Endothelial cell (in vitro differentiated cells): ENCODE data around the gene TROAP. TPM values are rescaled to one million over a fixed set of nuclear protein-coding genes. Genes with fewer than 3 reads are reported as not detected.

ENCODE experiments used
- DNase-seq: peaks from one replicate; pipeline ENCODE4 v3.0.0; 2021; ENCODE audit warnings: low spot score
- H3K27ac Mint-ChIP-seq: one replicate; pipeline ENCODE4 v1.8.0; 2021; ENCODE audit warnings: mixed read lengths, inconsistent platforms; ENCODE audit not compliant: unreplicated experiment
- H3K27me3 Mint-ChIP-seq: one replicate; pipeline ENCODE4 v1.8.0; 2021; ENCODE audit warnings: mild to moderate bottlenecking, moderate library complexity, mixed read lengths, inconsistent platforms; ENCODE audit not compliant: unreplicated experiment
- H3K36me3 Mint-ChIP-seq: one replicate; pipeline ENCODE4 v1.8.0; 2021; ENCODE audit warnings: mild to moderate bottlenecking, low read depth, mixed read lengths, inconsistent platforms; ENCODE audit not compliant: unreplicated experiment
- H3K4me1 Mint-ChIP-seq: one replicate; pipeline ENCODE4 v1.8.0; 2021; ENCODE audit warnings: mild to moderate bottlenecking, mixed read lengths, inconsistent platforms; ENCODE audit not compliant: unreplicated experiment
- H3K4me3 Mint-ChIP-seq: one replicate; pipeline ENCODE4 v1.8.0; 2021; ENCODE audit warnings: mild to moderate bottlenecking, mixed read lengths, inconsistent platforms; ENCODE audit not compliant: unreplicated experiment
- H3K9me3 Mint-ChIP-seq: one replicate; pipeline ENCODE4 v1.8.0; 2021; ENCODE audit warnings: mixed read lengths, inconsistent platforms; ENCODE audit not compliant: unreplicated experiment
- CTCF ChIP-seq: fragments of 200-600 bp; sonication (generic); IDR thresholded peaks from one replicate; pipeline ENCODE4 v1.5.0; 2021; ENCODE audit warnings: antibody characterized with exemption; ENCODE audit not compliant: unreplicated experiment
- total RNA-seq: library from RNA; stranded (reverse); fragmentation: NEBNext Ultra II Directional; extraction: Animal tissue kit (Norgen Biotek cat#: 25700); gene quantifications from one replicate; pipeline ENCODE4 v1.2.1, GENCODE V29; 2021; ENCODE audit not compliant: unreplicated experiment

TROAP gene
- total RNA-seq, 1 donor from 2014 or later = 12.4 TPM

- Mint-ChIP-seq H3K27ac (no peak overlapping the region), H3K4me1 (no peaks in the 10 kb centered on the region), H3K4me3 (no peak overlapping the region), H3K27me3 (no peaks in the 10 kb centered on the region), H3K36me3 (no peaks in the 10 kb centered on the region), H3K9me3 (no peaks in the 10 kb centered on the region)
- no peak for TF ChIP-seq CTCF
- DNase-seq = no peak
These were observed 36.6 kb downstream of the TROAP start for GRCh38 chr12:49359671-49360070.

GRCh38 chr12:49362077-49362476 is 39.0 kb downstream of the TROAP start:
- TF ChIP-seq CTCF = no peak
- Mint-ChIP-seq H3K27ac (no peak overlapping the region), H3K9me3 (no peaks in the 10 kb centered on the region), H3K36me3 (no peaks in the 10 kb centered on the region), H3K4me3 (no peak overlapping the region), H3K4me1 (peaks cover 7% of the 10 kb centered on the region), H3K27me3 (peaks cover 5% of the 10 kb centered on the region)
- no peak for DNase-seq

DNA sequence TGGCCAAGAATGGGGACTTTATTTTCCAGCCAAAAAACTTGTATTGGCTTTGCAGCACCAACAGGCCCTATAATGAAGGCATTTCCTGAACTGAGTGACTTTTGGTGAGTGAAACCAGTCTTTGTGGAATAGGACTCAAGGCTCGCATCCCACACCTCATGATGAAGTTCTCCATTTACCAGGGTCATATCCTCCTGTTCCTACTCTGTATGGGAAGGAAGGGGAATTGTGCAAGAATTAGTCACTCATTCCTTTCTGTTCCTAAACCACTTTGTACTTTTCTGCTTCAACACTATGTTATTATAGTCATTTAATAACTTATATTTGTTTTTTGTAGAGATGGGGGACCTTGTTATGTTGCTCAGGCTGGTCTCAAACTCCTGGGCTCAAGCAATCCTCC is 41.9 kb downstream of the TROAP start:
- Mint-ChIP-seq H3K36me3 (no peaks in the 10 kb centered on the region), H3K27me3 (peaks cover 6% of the 10 kb centered on the region), H3K4me3 (no peak overlapping the region), H3K4me1 (peaks cover 24% of the 10 kb centered on the region), H3K27ac (no peak overlapping the region), H3K9me3 (no peaks in the 10 kb centered on the region)
- no peak for TF ChIP-seq CTCF
- no peak for DNase-seq

DNA sequence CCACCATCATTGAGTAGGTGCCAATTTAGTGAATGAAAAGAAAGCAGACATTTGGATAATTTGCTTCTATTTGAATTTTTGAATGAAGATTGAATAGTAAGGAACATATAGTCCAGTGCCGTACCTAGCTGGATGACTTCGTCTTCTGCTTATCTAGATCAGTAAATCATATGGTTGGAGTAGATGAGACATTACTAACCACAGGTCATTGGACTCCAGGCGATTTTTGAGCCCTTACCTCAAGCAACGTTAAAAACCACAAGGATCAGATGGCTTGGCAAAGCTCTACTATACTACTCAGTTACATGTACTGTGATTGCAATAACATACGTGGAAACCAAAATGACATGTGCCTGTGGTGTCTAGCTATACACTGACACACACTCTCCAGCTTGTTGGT is 42.5 kb downstream of the TROAP start:
- peaks cover 25% of the 10 kb centered on the region for H3K4me1 Mint-ChIP-seq
- no peaks in the 10 kb centered on the region for H3K36me3 Mint-ChIP-seq
- peaks cover 6% of the 10 kb centered on the region for H3K27me3 Mint-ChIP-seq
- no peak for TF ChIP-seq CTCF
- peak overlapping the region; percentile 65 for H3K4me3 Mint-ChIP-seq
- DNase-seq = no peak
- no peaks in the 10 kb centered on the region for H3K9me3 Mint-ChIP-seq
- H3K27ac Mint-ChIP-seq = no peak overlapping the region

- Mint-ChIP-seq H3K4me3 (peak overlapping the region; percentile 90), H3K27ac (peak overlapping the region; percentile 83), H3K36me3 (peaks cover under 1% of the 10 kb centered on the region), H3K27me3 (peaks cover 6% of the 10 kb centered on the region), H3K4me1 (peaks cover 26% of the 10 kb centered on the region), H3K9me3 (no peaks in the 10 kb centered on the region)
- no peak for DNase-seq
- TF ChIP-seq CTCF = no peak
These were observed 43.1 kb downstream of the TROAP start for GRCh38 chr12:49366096-49366651.
